OCI-LY7 (cell line): ENCODE results near the gene TSNAX. TPM values are rescaled to one million over a fixed set of nuclear protein-coding genes. Genes with fewer than 3 reads are reported as not detected.

Experiments
- BruUV-seq: library from RNA; stranded (reverse); fragments of 400-500 nt; replicated peaks from 2 replicates; lab custom pipeline; 2021; lab: Mats Ljungman, UMichigan
- CTCF ChIA-PET: fragments of 300-600 bp; sonication (Branson Sonifier 250); formaldehyde crosslinking; loops from one replicate; lab custom pipeline; 2022; ENCODE audit warnings: antibody characterized with exemption; ENCODE audit not compliant: unreplicated experiment; lab: Charles Lee
- POLR2A ChIA-PET: fragments of 300-600 bp; sonication (Branson Sonifier 250); formaldehyde crosslinking; loops from one replicate; lab custom pipeline; 2022; ENCODE audit warnings: antibody characterized with exemption; lab: Charles Lee
- DNase-seq: peaks from one replicate; pipeline ENCODE4 v3.0.0-alpha.2; 2015; ENCODE audit warnings: low spot score
- H2AFZ ChIP-seq: fragments of 200-600 bp; sonication (generic), shearing (Covaris generic); 2 replicates; pipeline ENCODE4 v1.6.1; 2014; ENCODE audit warnings: mild to moderate bottlenecking, antibody characterized with exemption, low read length, moderate library complexity
- H3K27ac ChIP-seq: fragments of 200-600 bp; sonication (generic); 2 replicates; pipeline ENCODE4 v1.5.1; 2014; ENCODE audit warnings: mixed run types, low read depth, mild to moderate bottlenecking, moderate library complexity, low read length, inconsistent platforms; ENCODE audit not compliant: poor library complexity, severe bottlenecking
- H3K36me3 ChIP-seq: fragments of 200-600 bp; sonication (generic); 2 replicates; pipeline ENCODE4 v1.6.1; 2014; ENCODE audit warnings: mild to moderate bottlenecking, antibody characterized with exemption, low read length, moderate library complexity, mixed read lengths; ENCODE audit not compliant: insufficient read depth
- H3K4me1 ChIP-seq: fragments of 200-600 bp; sonication (generic); 2 replicates; pipeline ENCODE4 v1.5.1; 2014; ENCODE audit warnings: mild to moderate bottlenecking, low read length; ENCODE audit not compliant: insufficient read depth, poor library complexity, severe bottlenecking
- H3K4me2 ChIP-seq: fragments of 200-600 bp; sonication (generic); 2 replicates; pipeline ENCODE4 v1.6.1; 2014; ENCODE audit warnings: mild to moderate bottlenecking, low read length
- H3K4me3 ChIP-seq: fragments of 200-600 bp; sonication (generic); 2 replicates; pipeline ENCODE4 v1.5.1; 2014; ENCODE audit warnings: mild to moderate bottlenecking, low read depth, low read length; ENCODE audit not compliant: poor library complexity, severe bottlenecking
- H3K79me2 ChIP-seq: fragments of 200-600 bp; sonication (generic); 2 replicates; pipeline ENCODE4 v1.6.1; 2016; ENCODE audit warnings: low read depth, mild to moderate bottlenecking, low read length, moderate library complexity, mixed read lengths; ENCODE audit not compliant: insufficient read depth
- H3K9me2 ChIP-seq: fragments of 200-600 bp; sonication (generic); 2 replicates; pipeline ENCODE4 v1.6.1; 2016; ENCODE audit warnings: mild to moderate bottlenecking, low read length, mixed read lengths; ENCODE audit not compliant: insufficient read depth
- H3K9me3 ChIP-seq: fragments of 200-600 bp; sonication (generic); 2 replicates; pipeline ENCODE4 v1.6.1; 2014; ENCODE audit warnings: mild to moderate bottlenecking, mixed run types, low read length, mixed read lengths
- H4K20me1 ChIP-seq: fragments of 200-600 bp; sonication (generic); 2 replicates; pipeline ENCODE4 v1.6.1; 2014; ENCODE audit warnings: mild to moderate bottlenecking, antibody characterized with exemption, low read length, moderate library complexity, mixed read lengths; ENCODE audit not compliant: insufficient read depth
- CTCF ChIP-seq: fragments of 200-600 bp; sonication (generic); conservative IDR thresholded peaks from 2 replicates; pipeline ENCODE4 v1.5.1; 2014; ENCODE audit warnings: mild to moderate bottlenecking, antibody characterized with exemption, low read length, moderate library complexity, mixed read lengths
- EZH2phosphoT487 ChIP-seq: fragments of 200-600 bp; sonication (generic); IDR thresholded peaks from 2 replicates; pipeline ENCODE4 v1.6.1; 2018; ENCODE audit warnings: low read depth, borderline replicate concordance, mild to moderate bottlenecking, mixed run types, antibody characterized with exemption, low read length, moderate library complexity, mixed read lengths
- intact Hi-C: fragments of 100-400 bp; cut with micrococcal nuclease; formaldehyde crosslinking; loops from one replicate; pipeline ENCODE4 v1.10.0; 2022; ENCODE audit not compliant: unreplicated experiment
- total RNA-seq, 2 experiments: library from RNA; depleted of rRNA in 1 of 2; stranded (reverse); fragments of >200 nt in 1 of 2; shearing (Covaris generic) in 1 of 2; gene quantifications; 2 replicates each; pipeline ENCODE4 v1.2.3, GENCODE V29; 2014 to 2022

Gene TSNAX
- total RNA-seq, 2 experiments from 2014 or later, result 17.8 to 31.3 TPM

GRCh38 chr1:231561647-231562383 lies 33.3 kb downstream of the TSNAX start:
- Histone ChIP-seq H4K20me1 (no peaks in the 10 kb centered on the region), H2AFZ (no peak overlapping the region), H3K36me3 (peaks cover 39% of the 10 kb centered on the region), H3K4me2 (no peak overlapping the region), H3K9me2 (no peaks in the 10 kb centered on the region), H3K4me1 (no peaks in the 10 kb centered on the region), H3K4me3 (no peak overlapping the region), H3K79me2 (no peaks in the 10 kb centered on the region), H3K9me3 (no peaks in the 10 kb centered on the region), H3K27ac (no peak overlapping the region)
- DNase-seq, result no peak
- POLR2A ChIA-PET, result no interaction called here
- CTCF ChIA-PET, result no interaction called here
- TF ChIP-seq EZH2phosphoT487 (no peak), CTCF (no peak)
- intact Hi-C loops, result no loop called here
- no TSS peak for BruUV-seq

- Histone ChIP-seq H4K20me1 (no peaks in the 10 kb centered on the region), H3K4me2 (no peak overlapping the region), H3K4me3 (no peak overlapping the region), H3K9me3 (no peaks in the 10 kb centered on the region), H2AFZ (no peak overlapping the region), H3K4me1 (no peaks in the 10 kb centered on the region), H3K27ac (no peak overlapping the region), H3K36me3 (peaks cover 42% of the 10 kb centered on the region), H3K79me2 (no peaks in the 10 kb centered on the region), H3K9me2 (no peaks in the 10 kb centered on the region)
- TF ChIP-seq EZH2phosphoT487 (no peak), CTCF (no peak)
- intact Hi-C loops, result no loop called here
- no TSS peak for BruUV-seq
- ChIA-PET CTCF (no interaction called here), POLR2A (interaction anchor here (0.6 to 0.7 kb wide), 3 partner anchors 35 to 947 kb away, joined by 3 read pairs; no protein-coding TSS in a partner anchor)
- no peak for DNase-seq
Measured at GRCh38 chr1:231563247-231563646, 34.8 kb downstream of the TSNAX start.

- Histone ChIP-seq H2AFZ (no peak overlapping the region), H3K27ac (no peak overlapping the region), H3K79me2 (no peaks in the 10 kb centered on the region), H3K4me3 (no peak overlapping the region), H3K4me1 (no peaks in the 10 kb centered on the region), H3K9me2 (no peaks in the 10 kb centered on the region), H4K20me1 (no peaks in the 10 kb centered on the region), H3K9me3 (no peaks in the 10 kb centered on the region), H3K36me3 (peaks cover 42% of the 10 kb centered on the region), H3K4me2 (no peak overlapping the region)
- intact Hi-C loops, result no loop called here
- POLR2A ChIA-PET, result no interaction called here
- CTCF ChIA-PET, result no interaction called here
- TF ChIP-seq EZH2phosphoT487, result no peak
- TF ChIP-seq CTCF, result no peak
- no peak for DNase-seq
- BruUV-seq, result no TSS peak
Measured at GRCh38 chr1:231564373-231564772, 35.9 kb downstream of the TSNAX start.
